Hematopoietic multipotent progenitor cell treated with erythropoietin and hydrocortisone succinate and interleukin-3 and kit ligand, for 17 days (in vitro differentiated cells): Measurements from ENCODE around the gene KIR2DL1.
"Not testable (repeated sequence)": the region's sequence is repeated elsewhere in the genome, so short reads cannot be mapped to it uniquely, and the experiment has no call there.

Experiments
- DNase-seq: peaks from one replicate; pipeline ENCODE4 v3.0.0-alpha.2; 2015; ENCODE audit warnings: low spot score

Gene KIR2DL1

DNA sequence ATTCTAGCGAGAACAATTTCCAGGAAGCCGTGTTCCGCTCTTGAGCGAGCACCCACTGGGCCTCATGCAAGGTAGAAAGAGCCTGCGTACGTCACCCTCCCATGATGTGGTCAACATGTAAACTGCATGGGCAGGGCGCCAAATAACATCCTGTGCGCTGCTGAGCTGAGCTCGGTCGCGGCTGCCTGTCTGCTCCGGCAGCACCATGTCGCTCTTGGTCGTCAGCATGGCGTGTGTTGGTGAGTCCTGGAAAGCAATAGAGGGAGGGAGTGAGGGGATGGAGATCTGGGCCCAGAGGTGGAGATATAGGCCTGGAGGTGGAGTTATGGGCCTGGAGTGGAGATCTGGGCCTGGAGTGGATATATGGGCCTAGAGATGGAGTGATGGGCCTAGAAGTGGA lies at the start of gene KIR2DL1:
TSS of gene KIR2DL1 (plus strand) at position 148 of the 400 bp plus-strand sequence. CDS start at position 206, 58 bp downstream.
- DNase-seq: not testable (repeated sequence)

DNA sequence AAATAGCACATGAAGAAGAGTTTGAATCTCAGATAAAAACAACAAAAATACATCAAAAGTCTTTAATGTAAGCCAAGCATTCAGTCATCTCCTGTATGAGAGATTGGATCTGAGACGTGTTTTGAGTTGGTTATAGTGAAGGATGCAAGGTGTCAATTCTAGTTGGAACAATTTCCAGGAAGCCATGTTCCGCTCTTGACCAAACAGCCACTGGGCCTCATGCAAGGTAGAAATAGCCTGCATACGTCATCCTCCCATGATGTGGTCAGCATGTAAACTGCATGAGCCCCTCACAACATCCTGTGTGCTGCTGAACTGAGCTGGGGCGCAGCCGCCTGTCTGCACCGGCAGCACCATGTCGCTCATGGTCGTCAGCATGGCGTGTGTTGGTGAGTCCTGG lies 45.5 kb upstream of the KIR2DL1 start, which contains the start of gene KIR3DL3:
TSS of gene KIR3DL3 (plus strand) at position 301 of the 400 bp plus-strand sequence. CDS start at position 356, 55 bp downstream.
- DNase-seq: no peak

- DNase-seq: no peak
Observed at GRCh38 chr19:54724644-54725043, 44.9 kb upstream of the KIR2DL1 start.

- no peak for DNase-seq
Observed at GRCh38 chr19:54725321-54725720, 44.3 kb upstream of the KIR2DL1 start.

DNA sequence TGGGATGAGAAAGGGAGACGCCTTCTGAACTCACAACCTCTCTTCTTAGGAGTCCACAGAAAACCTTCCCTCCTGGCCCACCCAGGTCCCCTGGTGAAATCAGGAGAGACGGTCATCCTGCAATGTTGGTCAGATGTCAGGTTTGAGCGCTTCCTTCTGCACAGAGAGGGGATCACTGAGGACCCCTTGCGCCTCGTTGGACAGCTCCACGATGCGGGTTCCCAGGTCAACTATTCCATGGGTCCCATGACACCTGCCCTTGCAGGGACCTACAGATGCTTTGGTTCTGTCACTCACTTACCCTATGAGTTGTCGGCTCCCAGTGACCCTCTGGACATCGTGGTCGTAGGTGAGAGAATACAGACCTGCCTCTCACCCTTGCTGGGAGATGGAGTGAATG lies 42.0 kb upstream of the KIR2DL1 start:
- DNase-seq: no peak

DNA sequence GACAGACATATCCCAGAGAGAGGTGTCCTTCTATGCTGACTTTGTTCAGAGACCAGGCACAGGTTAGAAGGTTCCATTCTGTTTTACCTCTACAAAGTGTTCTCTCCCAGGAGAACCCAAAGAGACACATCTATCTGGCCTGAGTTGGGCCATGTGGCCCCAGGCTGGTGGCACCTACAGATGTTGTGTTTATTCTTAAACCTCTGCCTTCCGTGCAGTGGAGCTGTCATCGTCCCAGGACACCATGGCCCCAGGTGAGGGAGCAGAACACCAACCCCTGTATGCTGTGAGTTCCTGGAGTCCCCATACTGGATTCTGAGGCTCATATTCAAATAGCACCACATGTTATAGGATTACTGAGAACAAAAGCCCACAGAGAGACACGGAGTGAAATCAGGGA lies 41.4 kb upstream of the KIR2DL1 start:
- DNase-seq: no peak

- no peak for DNase-seq
Observed at GRCh38 chr19:54729416-54730188, 40.0 kb upstream of the KIR2DL1 start.

- no peak for DNase-seq
Observed at GRCh38 chr19:54731191-54731590, 38.4 kb upstream of the KIR2DL1 start.

GRCh38 chr19:54738306-54738705 lies 31.3 kb upstream of the KIR2DL1 start, which contains the start of gene KIR2DL3:
Gene KIR2DL3 (plus strand): TSS chr19:54738513. CDS start chr19:54738546, 33 bp downstream.
- not testable (repeated sequence) for DNase-seq

DNA sequence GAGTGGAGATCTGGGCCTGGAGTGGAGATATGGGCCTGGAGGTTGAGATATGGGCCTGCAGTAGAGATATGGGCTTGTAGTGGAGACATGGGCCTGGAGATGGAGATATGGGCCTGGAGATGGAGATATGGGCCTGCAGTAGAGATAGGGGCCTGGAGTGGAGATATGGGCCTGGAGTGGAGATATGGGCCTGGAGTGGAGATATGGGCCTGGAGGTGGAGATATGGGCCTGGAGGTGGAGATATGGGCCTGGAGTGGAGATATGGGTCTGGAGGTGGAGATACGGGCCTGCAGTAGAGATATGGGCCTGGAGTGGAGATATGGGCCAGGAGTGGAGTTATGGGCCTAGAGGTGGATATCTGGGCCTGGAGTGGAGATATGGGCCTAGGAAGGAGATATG lies 30.9 kb upstream of the KIR2DL1 start:
- DNase-seq: no peak

- no peak for DNase-seq
Observed at GRCh38 chr19:54739587-54740497, 29.8 kb upstream of the KIR2DL1 start.

DNA sequence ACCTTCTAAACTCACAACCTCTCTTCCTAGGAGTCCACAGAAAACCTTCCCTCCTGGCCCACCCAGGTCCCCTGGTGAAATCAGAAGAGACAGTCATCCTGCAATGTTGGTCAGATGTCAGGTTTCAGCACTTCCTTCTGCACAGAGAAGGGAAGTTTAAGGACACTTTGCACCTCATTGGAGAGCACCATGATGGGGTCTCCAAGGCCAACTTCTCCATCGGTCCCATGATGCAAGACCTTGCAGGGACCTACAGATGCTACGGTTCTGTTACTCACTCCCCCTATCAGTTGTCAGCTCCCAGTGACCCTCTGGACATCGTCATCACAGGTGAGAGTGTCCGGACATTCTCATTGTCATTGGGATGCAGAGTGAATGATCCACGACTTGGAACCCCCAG lies 27.6 kb upstream of the KIR2DL1 start:
- not testable (repeated sequence) for DNase-seq

DNA sequence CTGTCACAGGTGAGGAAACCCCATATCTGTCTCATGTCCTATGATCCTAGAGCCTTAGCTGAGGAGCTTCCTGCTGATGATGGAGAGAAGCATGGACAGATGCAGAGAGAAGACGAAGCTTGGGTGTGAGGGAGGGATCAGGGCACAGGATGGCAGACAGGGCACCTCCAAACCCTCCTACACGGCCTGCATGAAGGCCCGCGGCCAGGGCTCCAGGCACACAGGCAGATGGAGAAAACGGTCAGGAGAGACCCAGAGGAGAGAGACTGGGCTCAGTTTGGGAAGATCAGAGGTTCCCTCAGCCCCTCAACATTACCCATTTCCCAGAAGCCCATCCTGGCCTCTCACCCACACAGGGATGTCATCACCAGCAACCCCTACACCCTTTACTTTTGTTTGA lies 25.5 kb upstream of the KIR2DL1 start:
- not testable (repeated sequence) for DNase-seq

GRCh38 chr19:54747614-54748322 lies 21.8 kb upstream of the KIR2DL1 start:
- DNase-seq: not testable (repeated sequence)

GRCh38 chr19:54750276-54750675 lies 19.3 kb upstream of the KIR2DL1 start:
- DNase-seq: not testable (repeated sequence)

DNA sequence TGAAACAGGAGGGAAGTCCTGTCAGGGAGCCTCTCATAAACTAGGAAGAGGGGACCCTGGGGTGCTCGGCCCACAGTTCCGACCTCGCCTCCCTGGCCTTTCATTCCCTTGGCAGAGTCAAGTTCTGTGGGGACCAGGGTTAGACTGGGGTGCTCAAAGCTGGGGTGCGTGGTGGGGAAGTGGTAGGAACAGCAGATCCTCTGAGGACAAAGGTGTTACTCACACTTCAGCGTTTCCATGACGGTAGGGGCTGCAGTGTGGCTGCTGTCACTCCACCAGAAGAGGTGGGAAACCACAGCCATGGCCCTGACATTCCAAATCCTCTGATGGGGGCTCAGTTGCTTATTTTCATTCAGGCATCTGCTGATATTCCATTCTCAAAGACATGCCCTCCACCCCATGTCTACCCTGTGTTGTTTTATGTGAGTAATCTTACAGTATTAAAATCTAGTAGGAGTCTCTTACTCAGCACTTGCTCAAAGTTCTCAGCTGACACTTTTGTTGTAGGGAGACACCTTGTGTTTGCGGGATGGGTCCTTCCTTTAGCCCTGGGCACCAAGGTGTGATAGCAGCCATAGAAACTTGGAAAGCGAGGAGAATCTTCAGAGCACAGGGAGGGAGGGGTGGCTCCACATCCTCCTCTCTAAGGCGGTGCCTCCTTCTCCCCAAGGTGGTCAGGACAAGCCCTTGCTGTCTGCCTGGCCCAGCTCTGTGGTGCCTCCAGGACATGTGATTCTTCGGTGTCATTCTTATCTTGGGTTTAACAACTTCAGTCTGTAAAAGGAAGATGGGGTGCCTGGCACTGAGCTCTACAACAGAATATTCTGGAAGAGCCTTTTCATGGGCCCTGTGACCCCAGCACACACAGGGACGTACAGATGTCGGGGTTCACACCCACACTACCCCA lies 13.1 kb upstream of the KIR2DL1 start:
- not testable (repeated sequence) for DNase-seq

- not testable (repeated sequence) for DNase-seq
Observed at GRCh38 chr19:54758577-54758976, 11.0 kb upstream of the KIR2DL1 start.

GRCh38 chr19:54764219-54764618 lies 5.4 kb upstream of the KIR2DL1 start:
- DNase-seq: not testable (repeated sequence)

- not testable (repeated sequence) for DNase-seq
Observed at GRCh38 chr19:54766464-54766863, 3.1 kb upstream of the KIR2DL1 start.

DNA sequence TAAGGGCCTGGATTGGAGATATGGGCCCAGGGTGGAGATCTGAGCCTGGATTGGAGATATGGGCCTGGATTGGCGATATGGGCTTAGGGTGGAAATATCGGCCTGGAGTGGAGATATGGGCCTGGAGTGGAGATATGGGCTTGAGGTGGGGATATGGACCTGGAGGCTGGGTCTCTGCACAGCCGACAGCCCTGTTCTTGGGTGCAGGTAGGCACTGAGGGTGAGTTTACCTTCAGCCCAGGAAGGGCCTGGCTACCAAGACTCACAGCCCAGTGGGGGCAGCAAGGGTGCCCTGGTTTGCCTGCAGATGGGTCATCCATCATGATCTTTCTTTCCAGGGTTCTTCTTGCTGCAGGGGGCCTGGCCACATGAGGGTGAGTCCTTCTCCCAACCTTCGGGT lies 918 bp downstream of the KIR2DL1 start:
- DNase-seq: not testable (repeated sequence)
